Neural cell (in vitro differentiated cells): Measurements from ENCODE around the gene SLC22A16. TPM values are rescaled to one million over a fixed set of nuclear protein-coding genes. Genes with fewer than 3 reads are reported as not detected.

Source experiments
- H2AFZ ChIP-seq: fragments of 200-600, 300-800 bp; sonication (generic), shearing (Covaris generic); 2 replicates; pipeline ENCODE4 v1.6.0; 2014; ENCODE audit warnings: low read depth, mild to moderate bottlenecking, antibody characterized with exemption, low read length, moderate library complexity
- H3F3A ChIP-seq: fragments of 200-600 bp; shearing (Covaris generic); 2 replicates; pipeline ENCODE4 v1.6.1; 2016; ENCODE audit warnings: mild to moderate bottlenecking, moderate library complexity, mixed read lengths, antibody characterized with exemption, low read length; ENCODE audit not compliant: insufficient read depth, poor library complexity, severe bottlenecking
- H3K27ac ChIP-seq: fragments of 200-600, 300-800 bp; sonication (generic), shearing (Covaris generic); 2 replicates; pipeline ENCODE4 v1.5.1; 2014; ENCODE audit warnings: mild to moderate bottlenecking, low read length, moderate library complexity
- H3K27me3 ChIP-seq: fragments of 300-800, 200-600 bp; sonication (generic), shearing (Covaris generic); 2 replicates; pipeline ENCODE4 v1.6.0; 2014; ENCODE audit warnings: mild to moderate bottlenecking, low read depth, low read length, moderate library complexity; ENCODE audit not compliant: insufficient read depth
- H3K36me3 ChIP-seq: fragments of 300-800, 200-600 bp; sonication (generic), shearing (Covaris generic); 2 replicates; pipeline ENCODE4 v1.5.1; 2014; ENCODE audit warnings: mild to moderate bottlenecking, antibody characterized with exemption, low read length, moderate library complexity; ENCODE audit not compliant: insufficient read depth
- H3K4me2 ChIP-seq: fragments of 300-800, 200-600 bp; sonication (generic), shearing (Covaris generic); 2 replicates; pipeline ENCODE4 v1.6.0; 2014; ENCODE audit warnings: mild to moderate bottlenecking, low read length
- H3K4me3 ChIP-seq: fragments of 300-800, 200-600 bp; sonication (generic), shearing (Covaris generic); 2 replicates; pipeline ENCODE4 v1.5.1; 2014; ENCODE audit warnings: mild to moderate bottlenecking, low read length, moderate library complexity
- H3K79me2 ChIP-seq: fragments of 200-600 bp; shearing (Covaris generic); replicated peaks from 2 replicates; pipeline ENCODE4 v1.6.0; 2014; ENCODE audit warnings: mild to moderate bottlenecking, low read length, moderate library complexity; ENCODE audit not compliant: insufficient read depth
- H3K9ac ChIP-seq: fragments of 300-800, 200-600 bp; sonication (generic), shearing (Covaris generic); 2 replicates; pipeline ENCODE4 v1.6.1; 2016; ENCODE audit warnings: mild to moderate bottlenecking, low read length, mixed read lengths
- H3K9me2 ChIP-seq: fragments of 200-600 bp; shearing (Covaris generic); 2 replicates; pipeline ENCODE4 v1.6.1; 2016; ENCODE audit warnings: mild to moderate bottlenecking, low read length, mixed read lengths; ENCODE audit not compliant: insufficient read depth
- H3K9me3 ChIP-seq: fragments of 200-600, 300-800 bp; sonication (generic), shearing (Covaris generic); 2 replicates; pipeline ENCODE4 v1.6.1; 2016; ENCODE audit warnings: mild to moderate bottlenecking, mixed run types, low read length, moderate library complexity, mixed read lengths
- H4K20me1 ChIP-seq: fragments of 200-600 bp; shearing (Covaris generic); 2 replicates; pipeline ENCODE4 v1.6.1; 2016; ENCODE audit warnings: mild to moderate bottlenecking, mixed run types; ENCODE audit not compliant: insufficient read depth
- EP300 ChIP-seq: fragments of 450-650 bp; conservative IDR thresholded peaks from 2 replicates; pipeline ENCODE4 v1.6.1; 2014; ENCODE audit warnings: antibody characterized with exemption, mild to moderate bottlenecking, moderate library complexity; ENCODE audit not compliant: poor library complexity, severe bottlenecking
- EZH2 ChIP-seq: fragments of 200-600, 300-800 bp; shearing (Covaris generic), sonication (generic); IDR thresholded peaks from 2 replicates; pipeline ENCODE4 v1.6.1; 2014; ENCODE audit warnings: antibody characterized with exemption, low read length, borderline replicate concordance, mild to moderate bottlenecking; ENCODE audit not compliant: insufficient read depth, poor library complexity, severe bottlenecking
- MXI1 ChIP-seq: fragments of 450-650 bp; conservative IDR thresholded peaks from 2 replicates; pipeline ENCODE4 v1.6.1; 2014; ENCODE audit warnings: antibody characterized with exemption, mild to moderate bottlenecking; ENCODE audit not compliant: poor library complexity, severe bottlenecking
- POLR2AphosphoS5 ChIP-seq: IDR thresholded peaks from 2 replicates; pipeline ENCODE4 v1.6.1; 2012
- RAD21 ChIP-seq: fragments of 450-650 bp; conservative IDR thresholded peaks from 2 replicates; pipeline ENCODE4 v1.6.1; 2014; ENCODE audit warnings: antibody characterized with exemption, mild to moderate bottlenecking, moderate library complexity
- polyA plus RNA-seq: library from polyadenylated mRNA; depleted of rRNA; stranded (reverse); fragments of >200 nt; gene quantifications from 2 replicates; pipeline ENCODE4 v1.2.3, GENCODE V29; 2014
- TF ChIP-seq, protein P1 (sequence below): fragments of 450-650 bp; IDR thresholded peaks from 2 replicates; pipeline ENCODE4 v1.5.1; 2014; ENCODE audit warnings: antibody characterized with exemption, mild to moderate bottlenecking, moderate library complexity; ENCODE audit not compliant: poor library complexity, severe bottlenecking
- TF ChIP-seq, protein P2 (sequence below): IDR thresholded peaks from 2 replicates; pipeline ENCODE4 v1.6.1; 2012; ENCODE audit warnings: borderline replicate concordance

The SLC22A16 gene
- polyA plus RNA-seq, 1 donor from 2014 or later, result not detected

DNA sequence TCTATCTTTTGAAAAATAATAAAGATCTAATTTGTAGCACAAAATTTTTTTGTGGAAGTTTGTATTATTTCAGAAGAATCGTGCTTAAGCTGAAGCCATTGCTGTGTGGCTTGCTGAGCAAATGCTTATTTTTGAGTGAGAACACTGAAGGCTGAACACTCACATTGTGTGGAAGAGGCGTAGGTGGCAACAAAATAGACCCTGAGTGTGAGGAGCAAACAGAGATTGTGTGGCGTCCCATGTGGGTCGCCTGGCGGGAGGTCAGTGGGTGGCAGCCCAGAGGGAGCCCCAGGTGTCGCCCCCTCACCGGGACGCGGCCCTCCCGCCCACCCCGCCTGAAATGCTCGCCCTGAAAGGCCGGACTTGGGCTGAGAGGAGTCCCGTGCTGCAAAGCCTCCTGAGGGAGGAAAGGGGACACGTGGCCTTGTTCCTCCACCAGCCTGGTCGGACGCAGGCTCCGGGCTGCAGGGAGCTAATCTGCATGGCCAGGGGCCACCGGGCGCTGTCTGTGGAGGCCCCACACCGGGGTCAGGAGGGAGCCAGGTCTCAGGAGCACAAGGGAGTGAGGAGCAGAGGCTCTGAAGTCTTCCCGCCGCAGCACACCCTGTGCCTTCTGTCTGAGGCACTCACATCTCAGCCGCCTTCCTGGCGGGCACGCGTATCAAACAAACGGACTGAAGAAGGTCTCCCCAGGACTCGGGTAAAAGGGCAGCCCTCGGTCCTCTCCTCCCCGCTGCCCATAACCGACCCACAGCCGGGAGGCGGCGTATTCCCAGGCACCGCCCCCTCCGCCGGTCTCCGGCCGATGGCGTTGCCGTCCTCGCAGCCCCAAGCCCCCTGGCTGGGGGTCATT is 77.0 kb downstream of the SLC22A16 start:
- Histone ChIP-seq H3F3A (no peaks in the 10 kb centered on the region), H2AFZ (no peak overlapping the region), H4K20me1 (no peaks in the 10 kb centered on the region), H3K9me2 (no peaks in the 10 kb centered on the region), H3K36me3 (no peaks in the 10 kb centered on the region), H3K9me3 (no peaks in the 10 kb centered on the region), H3K9ac (no peak overlapping the region), H3K27ac (no peak overlapping the region), H3K4me2 (no peak overlapping the region), H3K4me3 (no peak overlapping the region), H3K27me3 (no peaks in the 10 kb centered on the region), H3K79me2 (no peaks in the 10 kb centered on the region)
- no peak for TF ChIP-seq RAD21
- TF ChIP-seq, protein P1, sequence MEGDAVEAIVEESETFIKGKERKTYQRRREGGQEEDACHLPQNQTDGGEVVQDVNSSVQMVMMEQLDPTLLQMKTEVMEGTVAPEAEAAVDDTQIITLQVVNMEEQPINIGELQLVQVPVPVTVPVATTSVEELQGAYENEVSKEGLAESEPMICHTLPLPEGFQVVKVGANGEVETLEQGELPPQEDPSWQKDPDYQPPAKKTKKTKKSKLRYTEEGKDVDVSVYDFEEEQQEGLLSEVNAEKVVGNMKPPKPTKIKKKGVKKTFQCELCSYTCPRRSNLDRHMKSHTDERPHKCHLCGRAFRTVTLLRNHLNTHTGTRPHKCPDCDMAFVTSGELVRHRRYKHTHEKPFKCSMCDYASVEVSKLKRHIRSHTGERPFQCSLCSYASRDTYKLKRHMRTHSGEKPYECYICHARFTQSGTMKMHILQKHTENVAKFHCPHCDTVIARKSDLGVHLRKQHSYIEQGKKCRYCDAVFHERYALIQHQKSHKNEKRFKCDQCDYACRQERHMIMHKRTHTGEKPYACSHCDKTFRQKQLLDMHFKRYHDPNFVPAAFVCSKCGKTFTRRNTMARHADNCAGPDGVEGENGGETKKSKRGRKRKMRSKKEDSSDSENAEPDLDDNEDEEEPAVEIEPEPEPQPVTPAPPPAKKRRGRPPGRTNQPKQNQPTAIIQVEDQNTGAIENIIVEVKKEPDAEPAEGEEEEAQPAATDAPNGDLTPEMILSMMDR, result no peak
- TF ChIP-seq EP300, result no peak
- TF ChIP-seq POLR2AphosphoS5, result no peak
- TF ChIP-seq MXI1, result no peak
- TF ChIP-seq EZH2, result no peak

DNA sequence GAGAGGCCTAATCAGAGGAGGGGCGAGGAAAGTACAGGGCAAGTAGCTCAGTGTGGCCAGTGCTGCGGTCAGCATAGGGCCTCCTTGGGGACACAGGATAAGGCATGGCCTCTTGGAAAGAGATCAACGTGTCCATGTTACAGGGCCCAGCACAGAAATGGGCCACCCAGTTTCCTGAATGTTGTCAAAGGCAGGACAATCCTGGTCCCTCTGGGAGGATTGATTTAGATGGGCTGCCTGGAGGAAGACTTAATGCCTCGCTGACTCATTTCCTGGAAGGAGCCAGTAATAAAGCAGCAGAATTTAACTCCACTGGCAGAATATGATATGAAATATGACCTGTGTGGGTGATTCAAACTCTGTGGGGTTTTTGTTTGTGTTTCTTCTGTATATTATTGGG is 77.6 kb downstream of the SLC22A16 start:
- no peaks in the 10 kb centered on the region for H3K79me2 ChIP-seq
- H3K4me3 ChIP-seq, result no peak overlapping the region
- no peak overlapping the region for H3K9ac ChIP-seq
- H3K36me3 ChIP-seq, result no peaks in the 10 kb centered on the region
- H4K20me1 ChIP-seq, result no peaks in the 10 kb centered on the region
- no peaks in the 10 kb centered on the region for H3F3A ChIP-seq
- H3K27ac ChIP-seq, result no peak overlapping the region
- no peaks in the 10 kb centered on the region for H3K9me3 ChIP-seq
- H3K4me2 ChIP-seq, result no peak overlapping the region
- no peaks in the 10 kb centered on the region for H3K9me2 ChIP-seq
- H2AFZ ChIP-seq, result no peak overlapping the region
- H3K27me3 ChIP-seq, result no peaks in the 10 kb centered on the region
- TF ChIP-seq, protein P2, sequence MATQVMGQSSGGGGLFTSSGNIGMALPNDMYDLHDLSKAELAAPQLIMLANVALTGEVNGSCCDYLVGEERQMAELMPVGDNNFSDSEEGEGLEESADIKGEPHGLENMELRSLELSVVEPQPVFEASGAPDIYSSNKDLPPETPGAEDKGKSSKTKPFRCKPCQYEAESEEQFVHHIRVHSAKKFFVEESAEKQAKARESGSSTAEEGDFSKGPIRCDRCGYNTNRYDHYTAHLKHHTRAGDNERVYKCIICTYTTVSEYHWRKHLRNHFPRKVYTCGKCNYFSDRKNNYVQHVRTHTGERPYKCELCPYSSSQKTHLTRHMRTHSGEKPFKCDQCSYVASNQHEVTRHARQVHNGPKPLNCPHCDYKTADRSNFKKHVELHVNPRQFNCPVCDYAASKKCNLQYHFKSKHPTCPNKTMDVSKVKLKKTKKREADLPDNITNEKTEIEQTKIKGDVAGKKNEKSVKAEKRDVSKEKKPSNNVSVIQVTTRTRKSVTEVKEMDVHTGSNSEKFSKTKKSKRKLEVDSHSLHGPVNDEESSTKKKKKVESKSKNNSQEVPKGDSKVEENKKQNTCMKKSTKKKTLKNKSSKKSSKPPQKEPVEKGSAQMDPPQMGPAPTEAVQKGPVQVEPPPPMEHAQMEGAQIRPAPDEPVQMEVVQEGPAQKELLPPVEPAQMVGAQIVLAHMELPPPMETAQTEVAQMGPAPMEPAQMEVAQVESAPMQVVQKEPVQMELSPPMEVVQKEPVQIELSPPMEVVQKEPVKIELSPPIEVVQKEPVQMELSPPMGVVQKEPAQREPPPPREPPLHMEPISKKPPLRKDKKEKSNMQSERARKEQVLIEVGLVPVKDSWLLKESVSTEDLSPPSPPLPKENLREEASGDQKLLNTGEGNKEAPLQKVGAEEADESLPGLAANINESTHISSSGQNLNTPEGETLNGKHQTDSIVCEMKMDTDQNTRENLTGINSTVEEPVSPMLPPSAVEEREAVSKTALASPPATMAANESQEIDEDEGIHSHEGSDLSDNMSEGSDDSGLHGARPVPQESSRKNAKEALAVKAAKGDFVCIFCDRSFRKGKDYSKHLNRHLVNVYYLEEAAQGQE, result no peak
- no peak for TF ChIP-seq RAD21
- TF ChIP-seq POLR2AphosphoS5, result no peak
- TF ChIP-seq, protein P1, result no peak
